MG63 (cell line): ENCODE measurements around the gene USF2. TPM values are rescaled to one million over a fixed set of nuclear protein-coding genes. Genes with fewer than 3 reads are reported as not detected.

Experiments
- DNase-seq: peaks from one replicate; pipeline ENCODE4 v3.0.0-alpha.2; 2020
- H3K27me3 ChIP-seq: fragments of 250-450 bp; sonication (Bioruptor Pico); 2 replicates; pipeline ENCODE4 v1.5.1; 2020; ENCODE audit warnings: mild to moderate bottlenecking, moderate library complexity
- H3K36me3 ChIP-seq: fragments of 250-450 bp; sonication (Bioruptor Pico); 2 replicates; pipeline ENCODE4 v1.5.1; 2020; ENCODE audit warnings: mild to moderate bottlenecking, moderate library complexity
- H3K4me3 ChIP-seq: fragments of 250-450 bp; sonication (Bioruptor Pico); 2 replicates; pipeline ENCODE4 v1.5.1; 2020; ENCODE audit warnings: mild to moderate bottlenecking, moderate library complexity
- H3K9me3 ChIP-seq: fragments of 250-450 bp; sonication (Bioruptor Pico); 2 replicates; pipeline ENCODE4 v1.5.1; 2020; ENCODE audit warnings: mild to moderate bottlenecking, moderate library complexity
- total RNA-seq: library from RNA; depleted of rRNA; stranded (reverse); fragments of >200 nt; shearing (Covaris generic); gene quantifications from 2 replicates; pipeline ENCODE4 v1.2.3, GENCODE V29; 2014; ENCODE audit warnings: low replicate concordance

USF2 gene
- total RNA-seq, 1 experiment from 2014 or later: 85.5 TPM

DNA sequence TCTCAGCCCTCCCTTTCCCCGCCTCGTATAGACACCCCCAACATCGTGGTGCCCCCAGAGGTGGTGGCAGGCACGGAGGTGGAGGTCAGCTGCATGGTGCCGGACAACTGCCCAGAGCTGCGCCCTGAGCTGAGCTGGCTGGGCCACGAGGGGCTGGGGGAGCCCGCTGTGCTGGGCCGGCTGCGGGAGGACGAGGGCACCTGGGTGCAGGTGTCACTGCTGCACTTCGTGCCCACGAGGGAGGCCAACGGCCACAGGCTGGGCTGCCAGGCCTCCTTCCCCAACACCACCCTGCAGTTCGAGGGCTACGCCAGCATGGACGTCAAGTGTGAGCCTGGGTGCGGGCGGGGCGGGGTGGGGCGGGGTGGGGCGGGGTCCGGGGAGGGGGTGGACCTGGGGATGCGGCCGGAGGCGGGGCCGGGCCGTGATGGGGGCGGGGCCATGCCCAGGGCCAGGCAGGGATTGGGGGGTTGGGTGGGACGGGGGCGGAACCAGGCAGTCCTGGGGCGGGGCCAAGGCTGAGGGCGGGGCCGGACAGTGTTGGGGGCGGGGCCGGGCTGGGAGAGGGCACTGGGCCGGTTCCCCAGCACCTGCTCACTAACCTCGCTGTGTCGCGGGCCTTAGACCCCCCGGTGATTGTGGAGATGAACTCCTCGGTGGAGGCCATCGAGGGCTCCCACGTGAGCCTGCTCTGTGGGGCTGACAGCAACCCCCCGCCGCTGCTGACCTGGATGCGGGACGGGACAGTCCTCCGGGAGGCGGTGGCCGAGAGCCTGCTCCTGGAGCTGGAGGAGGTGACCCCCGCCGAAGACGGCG is 31.0 kb downstream of the USF2 start:
- no peaks in the 10 kb centered on the region for H3K9me3 ChIP-seq
- DNase-seq: no peak
- H3K4me3 ChIP-seq: no peak overlapping the region
- no peaks in the 10 kb centered on the region for H3K36me3 ChIP-seq
- no peaks in the 10 kb centered on the region for H3K27me3 ChIP-seq

- no peak for DNase-seq
- Histone ChIP-seq H3K4me3 (no peak overlapping the region), H3K27me3 (no peaks in the 10 kb centered on the region), H3K36me3 (no peaks in the 10 kb centered on the region), H3K9me3 (no peaks in the 10 kb centered on the region)
Observed at GRCh38 chr19:35300339-35300649, 31.5 kb downstream of the USF2 start.

- H3K27me3 ChIP-seq: no peaks in the 10 kb centered on the region
- H3K9me3 ChIP-seq: no peaks in the 10 kb centered on the region
- H3K4me3 ChIP-seq: no peak overlapping the region
- no peak for DNase-seq
- H3K36me3 ChIP-seq: no peaks in the 10 kb centered on the region
Observed at GRCh38 chr19:35301961-35302360, 33.2 kb downstream of the USF2 start.

- Histone ChIP-seq H3K9me3 (no peaks in the 10 kb centered on the region), H3K27me3 (no peaks in the 10 kb centered on the region), H3K4me3 (no peak overlapping the region), H3K36me3 (no peaks in the 10 kb centered on the region)
- no peak for DNase-seq
Observed at GRCh38 chr19:35302446-35302845, 33.7 kb downstream of the USF2 start.

DNA sequence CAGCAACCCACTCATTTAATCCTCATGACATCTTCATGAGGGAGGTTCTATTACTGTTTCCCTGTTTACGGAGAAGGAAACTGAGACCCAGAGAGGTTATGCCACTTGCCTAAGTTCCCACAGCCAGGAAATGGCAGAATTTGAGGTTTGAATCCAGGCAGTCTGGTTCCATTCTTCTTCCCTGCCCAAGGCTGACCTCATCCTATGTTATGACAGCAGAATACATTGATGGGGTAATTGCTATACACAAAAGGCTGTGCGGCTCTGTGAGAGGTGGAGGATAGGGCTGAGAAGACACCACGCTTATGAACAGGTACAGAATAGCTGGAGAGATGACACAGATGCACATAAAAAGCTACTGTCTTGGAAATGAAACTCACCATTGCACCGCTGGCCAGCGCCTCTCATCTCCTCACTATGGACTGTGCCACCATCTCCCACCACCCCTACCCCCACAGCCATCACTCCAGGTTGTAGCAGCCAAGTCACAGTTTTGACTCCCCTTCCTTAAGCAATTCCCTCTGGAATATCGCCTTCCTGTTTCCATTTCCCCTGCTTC is 34.7 kb downstream of the USF2 start:
- Histone ChIP-seq H3K27me3 (no peaks in the 10 kb centered on the region), H3K9me3 (no peaks in the 10 kb centered on the region), H3K36me3 (no peaks in the 10 kb centered on the region), H3K4me3 (no peak overlapping the region)
- DNase-seq: no peak

DNA sequence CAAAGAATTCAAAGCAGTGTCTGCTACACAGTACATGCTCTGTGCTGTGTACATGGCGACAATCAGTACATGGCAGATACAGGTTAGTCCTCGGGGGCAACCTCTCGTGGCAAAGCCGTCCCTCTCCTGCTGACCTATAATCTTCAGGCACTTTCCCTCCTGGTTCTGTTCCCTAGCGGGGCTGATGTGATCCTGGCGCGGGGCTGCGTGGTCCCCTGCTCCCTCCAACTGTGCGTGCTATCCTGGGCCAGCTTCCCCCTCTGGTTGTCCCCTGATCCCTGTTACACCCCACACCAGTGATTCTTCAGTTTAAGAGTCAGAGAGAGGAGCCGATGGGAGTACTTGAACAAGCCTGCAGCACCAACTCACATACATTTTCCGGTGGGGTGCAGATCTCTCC is 35.3 kb downstream of the USF2 start:
- DNase-seq: no peak
- H3K27me3 ChIP-seq: no peaks in the 10 kb centered on the region
- no peaks in the 10 kb centered on the region for H3K36me3 ChIP-seq
- H3K9me3 ChIP-seq: no peaks in the 10 kb centered on the region
- no peak overlapping the region for H3K4me3 ChIP-seq

GRCh38 chr19:35305181-35305580 is 36.4 kb downstream of the USF2 start:
- H3K27me3 ChIP-seq: no peaks in the 10 kb centered on the region
- H3K36me3 ChIP-seq: no peaks in the 10 kb centered on the region
- no peak for DNase-seq
- H3K4me3 ChIP-seq: no peak overlapping the region
- no peaks in the 10 kb centered on the region for H3K9me3 ChIP-seq

- Histone ChIP-seq H3K9me3 (no peaks in the 10 kb centered on the region), H3K4me3 (no peak overlapping the region), H3K27me3 (no peaks in the 10 kb centered on the region), H3K36me3 (no peaks in the 10 kb centered on the region)
- DNase-seq: no peak
Observed at GRCh38 chr19:35306473-35307246, 37.9 kb downstream of the USF2 start.

- no peaks in the 10 kb centered on the region for H3K9me3 ChIP-seq
- H3K36me3 ChIP-seq: no peaks in the 10 kb centered on the region
- H3K4me3 ChIP-seq: no peak overlapping the region
- DNase-seq: no peak
- no peaks in the 10 kb centered on the region for H3K27me3 ChIP-seq
Observed at GRCh38 chr19:35307931-35308330, 39.2 kb downstream of the USF2 start.

- Histone ChIP-seq H3K27me3 (no peaks in the 10 kb centered on the region), H3K9me3 (no peaks in the 10 kb centered on the region), H3K4me3 (no peak overlapping the region), H3K36me3 (no peaks in the 10 kb centered on the region)
- DNase-seq: no peak
Observed at GRCh38 chr19:35308910-35309309, 40.1 kb downstream of the USF2 start.

GRCh38 chr19:35309481-35310279 is 40.9 kb downstream of the USF2 start:
- Histone ChIP-seq H3K9me3 (no peaks in the 10 kb centered on the region), H3K27me3 (no peaks in the 10 kb centered on the region), H3K4me3 (no peak overlapping the region), H3K36me3 (no peaks in the 10 kb centered on the region)
- no peak for DNase-seq

DNA sequence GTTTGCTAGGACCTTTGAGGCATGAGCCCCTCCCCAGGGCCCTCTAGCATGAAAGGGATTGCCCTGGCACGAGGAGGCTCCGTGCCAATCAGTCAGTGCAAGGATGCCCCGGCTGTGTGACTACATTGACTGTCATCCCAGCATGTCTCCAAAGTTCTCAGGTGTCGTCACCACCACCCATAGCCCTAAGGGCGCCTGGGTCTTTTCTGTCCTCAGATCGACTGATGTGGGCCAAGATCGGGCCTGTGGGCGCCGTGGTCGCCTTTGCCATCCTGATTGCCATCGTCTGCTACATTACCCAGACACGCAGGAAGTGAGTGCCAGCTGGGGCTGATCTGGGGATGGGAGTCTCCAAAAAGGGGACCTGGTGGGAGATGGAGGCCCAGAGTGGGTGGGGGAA is 41.6 kb downstream of the USF2 start:
- no peak overlapping the region for H3K4me3 ChIP-seq
- no peak for DNase-seq
- H3K9me3 ChIP-seq: no peaks in the 10 kb centered on the region
- H3K36me3 ChIP-seq: no peaks in the 10 kb centered on the region
- H3K27me3 ChIP-seq: no peaks in the 10 kb centered on the region

GRCh38 chr19:35310811-35311465 is 42.2 kb downstream of the USF2 start:
- no peaks in the 10 kb centered on the region for H3K9me3 ChIP-seq
- no peaks in the 10 kb centered on the region for H3K27me3 ChIP-seq
- no peak for DNase-seq
- H3K4me3 ChIP-seq: no peak overlapping the region
- H3K36me3 ChIP-seq: no peaks in the 10 kb centered on the region

- H3K9me3 ChIP-seq: no peaks in the 10 kb centered on the region
Observed at GRCh38 chr19:35311901-35312665, 43.3 kb downstream of the USF2 start.

GRCh38 chr19:35313587-35313986 is 44.8 kb downstream of the USF2 start:
- DNase-seq: peak; percentile 17
- H3K27me3 ChIP-seq: no peaks in the 10 kb centered on the region
- no peak overlapping the region for H3K4me3 ChIP-seq
- H3K9me3 ChIP-seq: no peaks in the 10 kb centered on the region
- H3K36me3 ChIP-seq: no peaks in the 10 kb centered on the region

More at GRCh38 chr19:35311901-35312665, 43.3 kb downstream of the USF2 start:
- no peak for DNase-seq
- Histone ChIP-seq H3K27me3 (no peaks in the 10 kb centered on the region), H3K4me3 (no peak overlapping the region), H3K36me3 (no peaks in the 10 kb centered on the region)

DNA sequence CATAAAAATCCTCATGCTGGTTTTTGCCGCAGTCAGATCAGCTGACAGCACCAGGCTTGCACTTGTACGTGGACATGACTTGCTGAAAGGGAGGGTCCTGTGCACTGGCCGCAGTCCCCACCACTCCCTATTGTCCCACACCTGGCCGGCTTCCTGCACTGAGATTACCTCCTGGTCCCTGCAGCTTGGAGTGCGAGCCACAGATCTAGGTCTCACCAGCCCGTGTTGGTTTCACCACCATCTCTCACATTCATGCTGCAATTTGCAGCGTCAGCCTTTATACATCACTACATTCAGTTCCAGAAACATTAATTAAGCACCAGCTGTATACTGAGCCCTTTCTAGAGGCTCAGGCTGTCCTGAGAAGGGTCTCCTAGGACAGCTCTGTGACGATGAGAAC is 45.3 kb downstream of the USF2 start:
- DNase-seq: no peak
- no peak overlapping the region for H3K4me3 ChIP-seq
- no peaks in the 10 kb centered on the region for H3K9me3 ChIP-seq
- H3K27me3 ChIP-seq: no peaks in the 10 kb centered on the region
- no peaks in the 10 kb centered on the region for H3K36me3 ChIP-seq
